DMS153 treated with DMSO at 0.1 percent for 48 hours (cell line): ENCODE data around the gene GPR139.

Source experiments
- DNase-seq: peaks from one replicate; lab custom pipeline; 2025; ENCODE audit not compliant: unreplicated experiment; lab: John Stamatoyannopoulos, UW

Gene GPR139

GRCh38 chr16:20056436-20056835 is 17.3 kb downstream of the GPR139 start:
- no peak for DNase-seq

GRCh38 chr16:20053336-20053735 is 20.4 kb downstream of the GPR139 start:
- DNase-seq, result no peak

DNA sequence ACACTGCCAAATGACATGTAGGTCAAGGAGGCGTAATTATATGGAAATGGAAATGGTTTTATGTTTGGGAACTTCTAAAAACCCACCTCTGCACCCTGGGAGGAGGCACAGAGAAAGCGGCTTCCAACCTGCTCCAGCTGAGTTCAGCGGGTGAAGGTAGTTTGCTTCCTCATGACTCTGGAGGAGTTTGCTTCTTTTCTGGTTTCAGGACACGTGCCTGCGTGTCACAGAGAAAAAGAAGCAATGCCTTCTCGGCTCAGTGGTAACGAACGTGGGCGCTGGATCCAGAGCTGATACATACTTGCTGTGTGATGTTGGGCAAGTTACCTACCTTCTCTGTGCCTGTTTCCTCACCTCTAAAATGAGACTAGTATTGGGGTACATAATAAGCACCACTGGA is 22.1 kb downstream of the GPR139 start:
- DNase-seq, result no peak

- DNase-seq, result no peak
Measured at GRCh38 chr16:20051147-20051546, 22.5 kb downstream of the GPR139 start.

DNA sequence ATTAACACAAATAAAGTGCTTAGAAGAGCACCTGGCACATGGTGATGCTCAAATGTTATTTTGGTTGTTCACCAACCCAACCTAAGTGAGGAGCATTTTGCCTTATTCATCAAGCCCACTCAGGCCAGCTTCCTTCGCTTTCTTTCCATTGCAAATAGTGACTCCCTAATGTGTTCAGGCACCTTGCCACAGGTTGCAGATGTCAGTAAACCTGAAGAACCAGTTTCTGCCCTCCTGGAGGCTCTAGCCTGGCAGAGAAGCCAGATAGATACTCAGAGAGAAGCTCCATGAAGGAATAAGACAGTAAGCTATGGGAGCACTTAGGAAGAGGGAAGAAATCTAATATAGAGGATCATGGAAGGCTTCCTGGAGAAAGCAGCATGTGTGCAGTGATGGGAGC is 23.9 kb downstream of the GPR139 start:
- no peak for DNase-seq

DNA sequence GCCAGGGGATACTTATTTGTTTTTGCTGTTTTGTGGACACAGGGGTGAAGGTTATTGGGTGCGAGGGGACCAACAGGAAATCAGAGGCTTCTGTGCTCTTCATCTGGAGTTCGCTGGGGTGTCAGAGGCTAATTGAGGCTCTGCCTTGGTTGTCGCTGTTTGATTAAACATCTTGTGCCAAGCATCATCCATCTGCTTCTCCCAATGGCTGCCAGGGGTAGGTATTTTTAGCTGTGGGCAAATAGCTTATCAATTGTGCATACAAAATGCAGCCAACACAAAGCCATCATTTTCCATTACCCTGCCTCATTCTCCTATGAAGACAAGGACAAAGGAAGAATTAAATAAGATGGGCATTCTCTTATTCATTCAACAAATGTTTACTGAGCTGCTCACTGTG is 27.8 kb downstream of the GPR139 start:
- DNase-seq, result no peak

DNA sequence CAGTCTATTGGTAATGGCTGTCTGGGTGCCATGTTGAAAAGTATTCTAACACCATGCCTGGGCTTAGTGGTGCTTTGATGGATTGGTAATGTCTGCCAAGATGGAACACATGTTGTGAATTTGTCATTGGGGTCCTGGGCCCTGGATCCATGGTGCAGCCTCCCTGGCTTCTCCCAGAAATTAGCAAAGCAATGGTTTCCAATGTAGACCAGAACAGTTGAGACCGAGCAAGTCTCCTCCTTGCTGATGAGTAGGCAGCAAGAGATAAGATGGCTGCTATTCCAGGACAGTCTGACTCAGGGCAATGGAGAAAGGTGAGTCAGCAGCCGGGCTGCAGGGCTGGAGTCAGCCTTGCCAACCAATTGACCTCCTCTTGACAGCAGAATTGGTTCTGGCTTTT is 30.8 kb downstream of the GPR139 start:
- no peak for DNase-seq

DNA sequence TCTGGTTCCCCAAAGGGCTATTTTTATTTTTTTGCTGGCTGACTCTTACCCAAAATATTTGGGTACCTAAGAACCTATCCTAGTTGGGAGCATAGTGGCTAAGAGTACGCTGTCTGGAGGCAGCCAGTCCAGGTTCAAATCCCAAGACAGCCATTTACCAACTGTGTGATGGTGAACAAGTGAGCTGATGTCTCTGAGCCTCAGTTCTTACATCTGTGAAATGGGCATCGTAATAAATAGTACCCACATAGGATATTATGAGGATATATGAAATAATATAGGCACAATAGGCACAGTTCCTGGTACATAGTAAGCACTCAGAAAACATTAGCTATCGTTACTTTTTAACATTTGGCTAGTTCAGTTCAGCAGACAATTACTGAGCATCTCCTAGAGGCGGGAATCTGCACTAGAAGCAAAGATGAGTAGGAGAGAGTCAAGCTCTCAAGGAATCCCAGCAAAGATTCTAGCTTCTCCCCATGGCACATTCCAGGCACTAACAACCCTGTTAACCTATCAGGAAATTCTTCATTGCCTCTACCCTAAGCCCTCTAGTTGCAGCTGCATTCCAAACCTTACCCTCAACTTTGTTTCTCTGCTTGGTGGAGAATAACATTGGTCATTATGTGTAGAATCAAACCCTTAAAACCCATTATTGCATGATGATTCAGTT is 31.6 kb downstream of the GPR139 start:
- DNase-seq, result no peak

DNA sequence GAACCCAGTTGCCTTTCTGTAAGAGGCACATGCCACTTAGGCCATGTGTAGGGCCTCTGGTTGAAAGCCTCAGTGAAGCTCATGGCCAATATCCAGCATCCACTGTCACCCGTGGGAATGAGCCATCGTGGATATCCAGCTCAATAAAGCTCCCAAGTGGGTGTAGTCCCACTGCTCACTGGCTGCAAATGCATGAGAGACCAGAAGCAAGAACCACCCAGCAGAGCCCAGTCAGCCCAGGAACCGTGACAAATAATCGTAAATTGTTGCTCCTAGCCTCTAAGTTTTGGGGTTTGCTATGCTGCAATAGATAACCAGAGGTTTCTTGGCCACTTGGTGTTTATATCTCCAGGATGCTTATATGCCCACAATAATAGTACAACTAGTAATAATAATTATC is 33.7 kb downstream of the GPR139 start:
- DNase-seq, result no peak

- DNase-seq, result no peak
Measured at GRCh38 chr16:20029611-20030010, 44.1 kb downstream of the GPR139 start.

- no peak for DNase-seq
Measured at GRCh38 chr16:20026361-20027072, 47.2 kb downstream of the GPR139 start.

DNA sequence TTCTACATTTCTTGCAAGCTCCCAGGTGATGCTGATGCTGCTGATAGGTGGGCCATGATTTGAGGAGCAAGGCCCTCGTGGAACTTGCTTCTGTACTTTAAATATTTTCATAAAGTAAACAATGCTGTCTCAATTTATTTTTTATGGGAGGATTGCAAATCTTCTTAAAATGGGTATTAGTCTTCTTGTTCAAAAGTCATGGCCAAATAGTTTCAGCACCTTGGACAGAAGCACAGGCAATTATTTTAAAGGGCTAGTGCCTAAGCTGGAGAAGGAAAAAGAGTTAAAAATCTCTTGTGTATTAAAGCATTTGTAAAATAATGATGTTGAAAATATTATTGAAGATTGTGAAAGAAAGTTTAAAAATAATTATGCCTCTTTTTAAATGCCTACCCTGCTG is 50.5 kb downstream of the GPR139 start:
- no peak for DNase-seq

DNA sequence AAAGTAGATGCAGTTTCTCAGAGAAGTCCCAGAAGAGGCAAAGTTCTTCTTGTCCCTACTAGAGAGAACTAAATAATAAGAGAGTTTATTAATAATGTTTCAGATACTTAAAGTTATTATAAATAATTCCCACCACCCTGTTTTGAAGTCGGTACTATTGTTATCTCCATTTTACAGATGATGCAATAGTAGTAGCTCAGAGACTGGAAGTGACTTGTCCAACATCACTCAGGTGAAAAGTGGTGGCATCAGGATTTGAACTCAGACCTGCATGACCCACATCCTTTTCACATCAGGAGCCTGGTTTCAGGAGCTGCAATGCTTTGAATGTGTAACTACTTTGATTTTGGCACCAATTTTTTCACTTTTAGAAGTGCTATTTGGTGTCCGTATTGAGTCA is 52.7 kb downstream of the GPR139 start:
- no peak for DNase-seq

GRCh38 chr16:20020083-20020482 is 53.6 kb downstream of the GPR139 start:
- DNase-seq, result no peak

- DNase-seq, result no peak
Measured at GRCh38 chr16:20016234-20016633, 57.5 kb downstream of the GPR139 start.

DNA sequence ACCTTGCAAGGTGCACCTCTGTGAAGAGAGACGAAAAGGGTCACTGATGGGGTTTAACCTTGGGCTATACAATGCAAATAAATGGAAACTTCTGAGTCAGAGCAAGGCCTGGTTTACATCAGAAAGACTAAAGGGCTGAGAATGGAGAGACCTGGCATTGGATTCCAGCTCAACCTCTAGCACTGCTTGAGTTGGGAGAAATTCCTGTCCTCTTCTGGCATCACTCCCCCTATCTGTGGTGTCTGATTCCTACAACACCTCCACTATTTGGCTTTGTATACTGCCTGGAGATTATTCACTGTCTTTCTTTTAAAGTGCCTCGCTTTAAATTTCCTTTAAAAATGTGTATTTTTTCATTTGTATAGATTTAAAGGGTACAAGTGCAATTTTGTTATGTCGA is 68.8 kb downstream of the GPR139 start:
- DNase-seq, result no peak

DNA sequence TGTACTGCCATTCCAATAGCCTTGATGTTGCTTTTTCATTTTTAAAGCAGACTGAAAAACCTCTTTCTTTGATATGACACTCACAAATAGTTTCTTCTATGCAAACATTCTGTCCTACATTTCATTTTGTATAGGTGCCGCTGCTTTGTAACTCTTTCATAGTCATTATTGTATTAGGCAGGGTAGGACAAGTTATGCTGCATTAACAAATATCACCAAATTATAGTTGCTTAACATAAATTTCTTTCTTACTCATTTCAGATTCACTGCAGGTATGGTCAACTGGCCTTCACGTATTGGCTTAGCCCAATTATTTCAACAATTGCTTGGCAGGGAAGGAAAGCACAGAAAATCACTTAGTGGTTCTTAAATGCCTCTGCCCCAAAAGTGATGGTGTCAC is 70.8 kb downstream of the GPR139 start:
- DNase-seq, result no peak

DNA sequence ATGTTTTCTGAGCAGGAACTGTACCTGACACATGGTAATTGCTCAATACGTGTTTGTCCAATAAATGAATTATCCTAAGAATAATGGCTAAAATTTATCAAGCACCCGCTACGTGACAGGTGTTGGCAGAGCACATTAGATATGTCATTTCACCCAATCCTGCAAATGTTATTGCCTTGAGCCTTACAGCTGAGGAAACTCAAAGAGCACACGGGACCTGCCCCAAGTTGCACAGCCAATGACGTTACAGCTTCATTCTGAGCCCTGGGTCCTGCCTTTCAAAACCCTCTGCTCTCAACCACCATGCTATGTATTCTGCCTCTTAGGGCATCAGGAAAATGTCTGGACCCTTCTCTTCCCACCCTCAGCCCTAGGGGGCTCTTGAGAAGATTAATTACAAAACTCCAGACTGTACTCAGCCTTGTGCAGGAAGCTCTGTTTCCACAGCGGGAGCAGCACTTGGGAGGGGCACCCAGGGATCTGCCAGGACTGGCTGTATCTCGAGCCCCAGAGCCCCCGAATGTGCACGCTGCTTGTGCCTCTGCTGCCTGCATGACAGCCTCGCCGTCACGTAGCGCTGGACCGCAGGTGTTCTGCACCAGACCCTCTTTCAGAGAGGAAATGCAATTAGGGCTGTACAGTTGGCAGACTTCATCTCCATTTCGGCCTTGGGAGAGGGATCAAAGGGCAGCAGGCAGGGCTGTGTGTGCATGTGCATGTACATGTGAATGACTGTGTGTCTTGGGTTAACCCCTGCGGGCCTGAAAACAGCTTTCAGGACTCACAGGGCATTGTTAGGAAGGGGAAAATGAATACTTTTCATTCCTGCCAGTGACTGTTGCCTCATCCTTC is 71.6 kb downstream of the GPR139 start:
- no peak for DNase-seq

GRCh38 chr16:19997734-19998133 is 76.0 kb downstream of the GPR139 start:
- no peak for DNase-seq

DNA sequence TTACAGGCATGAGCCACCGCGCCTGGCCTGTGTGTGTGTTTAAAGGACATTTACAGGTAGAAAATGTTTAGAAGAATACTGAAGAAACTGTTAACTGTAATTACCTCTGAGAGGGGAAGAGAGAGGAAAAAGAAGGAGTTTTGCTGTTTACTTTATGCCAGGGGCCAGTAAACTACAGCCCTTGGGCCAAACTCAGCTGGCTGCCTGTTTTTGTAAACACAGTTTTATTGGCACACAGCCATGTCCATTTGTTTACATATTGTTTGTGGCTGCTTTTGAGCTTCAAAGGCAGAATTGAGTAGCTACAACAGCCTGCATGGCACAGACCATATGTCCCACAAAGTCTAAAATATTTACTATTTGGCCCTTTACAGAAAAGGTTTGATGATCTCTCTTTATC is 76.4 kb downstream of the GPR139 start:
- DNase-seq, result no peak

DNA sequence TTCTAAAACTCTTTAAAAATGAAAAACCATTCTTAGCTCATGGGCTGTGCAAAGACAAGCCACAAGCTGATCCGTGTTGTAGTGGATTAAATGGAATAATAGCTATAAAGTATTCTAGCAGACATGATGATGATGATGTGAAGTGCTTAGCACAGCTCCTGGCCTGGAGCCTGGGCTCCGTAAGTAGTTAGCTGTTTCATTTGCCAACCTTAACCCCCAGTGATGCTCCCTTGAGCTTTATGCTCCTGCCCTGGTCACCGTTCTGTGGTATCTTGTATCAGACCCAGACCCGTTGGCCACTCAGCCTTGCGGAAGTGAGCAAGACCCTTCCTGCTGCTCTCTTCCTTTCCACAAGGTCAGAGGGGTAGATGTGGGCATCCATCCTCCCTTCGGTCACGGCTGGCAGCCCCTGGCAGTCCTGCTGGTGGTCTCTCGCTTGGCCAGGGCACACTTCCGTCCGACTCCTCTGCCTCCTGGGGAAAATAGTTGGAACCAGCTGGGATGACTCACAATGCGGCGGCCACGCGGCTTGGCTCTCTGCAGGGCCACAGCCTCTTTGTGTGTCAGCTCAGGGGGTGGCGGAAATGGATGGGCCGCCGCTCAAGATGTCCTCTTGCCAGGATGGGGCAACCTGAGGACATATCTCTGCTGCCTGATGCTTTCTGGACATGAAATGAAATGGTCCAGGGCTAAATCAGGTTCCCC is 79.1 kb downstream of the GPR139 start:
- no peak for DNase-seq
